Muscle of leg (tissue), 11 donors: Measurements from ENCODE around the gene VAMP8. TPM values are rescaled to one million over a fixed set of nuclear protein-coding genes. Genes with fewer than 3 reads are reported as not detected.
"Not testable (repeated sequence)": the region's sequence is repeated elsewhere in the genome, so short reads cannot be mapped to it uniquely, and the experiment has no call there.

ENCODE experiments used
- DNase-seq: peaks from one replicate; pipeline ENCODE4 v3.0.0; 2013
- H3K27ac ChIP-seq: one replicate; pipeline ENCODE4 v1.5.1; 2013; ENCODE audit warnings: mild to moderate bottlenecking, low read length, control low read depth
- H3K27me3 ChIP-seq: one replicate; pipeline ENCODE4 v1.6.1; 2013; ENCODE audit warnings: low read length; ENCODE audit not compliant: control insufficient read depth, insufficient read depth
- H3K36me3 ChIP-seq: one replicate; pipeline ENCODE4 v1.6.1; 2013; ENCODE audit warnings: low read length; ENCODE audit not compliant: control insufficient read depth, insufficient read depth
- H3K4me1 ChIP-seq: one replicate; pipeline ENCODE4 v1.6.1; 2013; ENCODE audit warnings: low read length; ENCODE audit not compliant: control insufficient read depth, insufficient read depth
- H3K4me3 ChIP-seq: one replicate; pipeline ENCODE4 v1.5.1; 2013; ENCODE audit warnings: low read length, control low read depth
- H3K9me3 ChIP-seq: replicated peaks from 2 replicates; pipeline ENCODE4 v1.6.1; 2013; ENCODE audit warnings: low read depth, low read length; ENCODE audit not compliant: control insufficient read depth
- WGBS: methylation state at CpG from one replicate; pipeline ENCODE4 v1.1.5; 2013; ENCODE audit warnings: missing lambda C conversion rate; ENCODE audit not compliant: insufficient coverage; 5-methylcytosine and 5-hydroxymethylcytosine counted together
- polyA plus RNA-seq, 8 donors: library from polyadenylated mRNA; unstranded; fragments of 120-200 nt; gene quantifications; one replicate each; pipeline versions ENCODE4 v1.2.1 to v1.2.3, GENCODE V29; 2013; ENCODE audit warnings: inconsistent platforms in 1 of 8, low replicate concordance in 1 of 8; ENCODE audit not compliant: insufficient read length in 8 of 8, insufficient read depth in 1 of 8
- total RNA-seq: library from RNA; stranded (reverse); fragments of 120-200 nt; gene quantifications from one replicate; pipeline ENCODE4 v1.2.4, GENCODE V29; 2013

Gene VAMP8
- total and polyA plus RNA-seq, 9 donors, result 9.8 to 17.8 (median 12.3) TPM

- Histone ChIP-seq H3K27me3 (no peaks in the 10 kb centered on the region), H3K36me3 (peaks cover 79% of the 10 kb centered on the region), H3K27ac (no peak overlapping the region), H3K4me3 (no peak overlapping the region), H3K9me3 (no peaks in the 10 kb centered on the region), H3K4me1 (peaks cover 6% of the 10 kb centered on the region)
- no peak for DNase-seq
- WGBS, result 71% methylated on average over 4 of the region's 6 CpGs
Observed at GRCh38 chr2:85553184-85553583, 24.2 kb upstream of the VAMP8 start.

DNA sequence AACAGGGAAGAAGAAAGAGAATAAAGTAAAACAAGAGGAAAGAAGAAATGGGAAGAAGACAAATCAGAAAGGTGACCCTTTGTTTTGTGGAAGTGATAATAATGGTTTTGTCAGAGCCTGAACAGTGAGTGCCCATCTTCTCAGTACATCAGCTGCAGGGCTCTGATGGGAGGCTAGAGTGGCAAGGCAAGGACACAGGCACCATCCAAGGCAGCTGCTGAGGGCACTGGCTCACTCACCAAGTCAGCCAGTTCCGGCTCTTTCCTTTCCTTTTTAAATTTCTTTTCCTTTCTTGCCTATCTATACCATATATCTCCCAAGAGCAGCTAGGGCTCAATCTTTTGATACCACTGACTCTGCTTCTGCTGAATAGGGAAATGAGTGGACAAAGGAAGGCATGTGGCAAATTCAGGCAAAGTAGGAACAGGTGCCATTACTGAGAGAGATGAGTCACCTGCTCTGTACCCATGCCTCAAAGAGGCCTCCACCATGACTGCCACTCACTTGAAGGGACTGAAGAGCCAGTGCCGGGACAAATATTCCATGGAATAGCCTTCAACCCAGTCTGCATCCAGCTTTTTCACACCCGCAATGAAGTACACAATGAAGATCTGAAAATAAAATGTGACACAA, 22.3 kb upstream of the VAMP8 start:
- H3K4me3 ChIP-seq, result no peak overlapping the region
- H3K27ac ChIP-seq, result no peak overlapping the region
- no CpG with 5 or more reads among the region's 3 CpGs for WGBS

GRCh38 chr2:85557130-85557529, 20.3 kb upstream of the VAMP8 start:
- no peak overlapping the region for H3K4me3 ChIP-seq
- no peaks in the 10 kb centered on the region for H3K27me3 ChIP-seq
- DNase-seq, result no peak
- no peak overlapping the region for H3K27ac ChIP-seq
- WGBS, result no CpG with 5 or more reads among the region's 5 CpGs
- peaks cover 58% of the 10 kb centered on the region for H3K36me3 ChIP-seq
- H3K4me1 ChIP-seq, result peaks cover 14% of the 10 kb centered on the region
- no peaks in the 10 kb centered on the region for H3K9me3 ChIP-seq

More for the DNA sequence above, 22.3 kb upstream of the VAMP8 start:
- H3K36me3 ChIP-seq, result peaks cover 77% of the 10 kb centered on the region
- no peaks in the 10 kb centered on the region for H3K9me3 ChIP-seq
- no peaks in the 10 kb centered on the region for H3K27me3 ChIP-seq
- peaks cover 6% of the 10 kb centered on the region for H3K4me1 ChIP-seq
- DNase-seq, result no peak

DNA sequence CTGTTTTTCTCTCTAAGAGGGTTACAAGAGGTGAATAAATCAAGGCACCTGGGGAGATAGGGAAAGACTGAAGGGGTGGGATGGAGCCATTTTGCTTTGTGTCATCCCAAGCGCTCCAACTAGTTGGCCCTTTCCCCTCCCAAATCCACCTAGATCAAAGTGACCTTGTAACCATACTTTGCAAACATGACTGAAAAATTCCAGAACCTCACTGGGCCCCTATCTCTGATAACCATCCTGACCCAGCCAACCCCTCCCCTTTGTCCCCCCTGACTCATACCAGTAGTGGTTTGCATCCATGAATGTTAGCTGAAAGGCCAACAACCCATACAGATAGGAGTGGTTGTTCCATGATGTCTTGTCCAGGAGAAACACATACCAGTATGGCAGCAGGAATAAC, 19.2 kb upstream of the VAMP8 start:
- Histone ChIP-seq H3K27ac (no peak overlapping the region), H3K27me3 (no peaks in the 10 kb centered on the region), H3K9me3 (no peaks in the 10 kb centered on the region), H3K36me3 (peaks cover 48% of the 10 kb centered on the region), H3K4me1 (peaks cover 15% of the 10 kb centered on the region), H3K4me3 (no peak overlapping the region)
- WGBS, result no CpG with 5 or more reads among the region's 1 CpG
- no peak for DNase-seq

- Histone ChIP-seq H3K4me3 (peak overlapping the region; percentile 82), H3K4me1 (peaks cover 15% of the 10 kb centered on the region), H3K36me3 (peaks cover 27% of the 10 kb centered on the region)
- not testable (repeated sequence) for H3K27me3 ChIP-seq, H3K27ac ChIP-seq, H3K9me3 ChIP-seq, DNase-seq
- 90% methylated on average over 10 of the region's 12 CpGs for WGBS
Observed at GRCh38 chr2:85560403-85560726, 17.0 kb upstream of the VAMP8 start.

DNA sequence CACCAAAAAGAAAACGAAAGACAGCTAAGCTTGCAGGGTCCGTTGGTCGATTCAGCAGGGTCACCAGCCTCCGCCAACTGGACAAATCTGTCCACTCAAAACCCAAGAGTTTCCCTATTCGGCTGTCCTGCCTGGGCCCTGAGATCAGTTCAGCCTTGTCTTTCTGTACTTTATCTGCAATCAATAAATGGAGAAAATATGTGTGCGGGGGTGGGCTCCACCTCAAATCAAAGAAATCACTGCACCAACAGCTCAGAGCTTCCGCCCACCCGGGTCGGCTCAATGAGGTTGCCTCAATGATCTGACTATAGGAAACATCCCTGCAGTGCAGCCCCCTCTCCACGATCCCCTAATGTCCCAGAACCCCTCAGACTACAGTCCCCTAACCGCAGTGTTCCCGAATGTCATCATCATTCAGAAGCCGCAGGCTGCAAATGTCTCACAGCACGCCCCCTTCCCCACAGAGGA, 16.5 kb upstream of the VAMP8 start:
- H3K27me3 ChIP-seq, result no peaks in the 10 kb centered on the region
- DNase-seq, result no peak
- 0% methylated on average over 9 of the region's 14 CpGs for WGBS
- H3K36me3 ChIP-seq, result peaks cover 24% of the 10 kb centered on the region
- peak overlapping the region; percentile 82 for H3K4me3 ChIP-seq
- H3K4me1 ChIP-seq, result peaks cover 15% of the 10 kb centered on the region
- H3K27ac ChIP-seq, result peak overlapping the region; percentile 71
- H3K9me3 ChIP-seq, result no peaks in the 10 kb centered on the region

- Histone ChIP-seq H3K27ac (peak within 1 kb of the TSS; percentile 94), H3K4me1 (peaks cover 15% of the 10 kb centered on the region), H3K36me3 (peaks cover 22% of the 10 kb centered on the region), H3K4me3 (peak within 1 kb of the TSS; percentile 82), H3K27me3 (no peaks in the 10 kb centered on the region), H3K9me3 (no peaks in the 10 kb centered on the region)
- 5% methylated on average over 45 of the region's 64 CpGs for WGBS
- DNase-seq, result peak; percentile 98
Observed at GRCh38 chr2:85561280-85562212, 15.8 kb upstream of the VAMP8 start, which contains the start of gene GGCX. Gene GGCX, minus strand, starts transcription at chr2:85561493. Its CDS starts 65 bp downstream, at chr2:85561428.

- Histone ChIP-seq H3K36me3 (peaks cover 2% of the 10 kb centered on the region), H3K27me3 (no peaks in the 10 kb centered on the region), H3K4me1 (peaks cover 15% of the 10 kb centered on the region), H3K4me3 (no peak overlapping the region), H3K9me3 (no peaks in the 10 kb centered on the region), H3K27ac (no peak overlapping the region)
- DNase-seq, result peak; percentile 51
- 80% methylated on average over 1 of the region's 5 CpGs for WGBS
Observed at GRCh38 chr2:85564144-85564563, 13.2 kb upstream of the VAMP8 start.

GRCh38 chr2:85566265-85566664, 11.1 kb upstream of the VAMP8 start:
- 95% methylated on average over 2 of the region's 4 CpGs for WGBS
- Histone ChIP-seq H3K36me3 (no peaks in the 10 kb centered on the region), H3K27ac (no peak overlapping the region), H3K27me3 (no peaks in the 10 kb centered on the region), H3K9me3 (no peaks in the 10 kb centered on the region), H3K4me3 (no peak overlapping the region), H3K4me1 (peaks cover 4% of the 10 kb centered on the region)
- DNase-seq, result no peak

- Histone ChIP-seq H3K4me1 (peaks cover 40% of the 10 kb centered on the region), H3K4me3 (no peak overlapping the region), H3K9me3 (no peaks in the 10 kb centered on the region), H3K27me3 (peaks cover 2% of the 10 kb centered on the region), H3K36me3 (no peaks in the 10 kb centered on the region), H3K27ac (no peak overlapping the region)
- DNase-seq, result no peak
- WGBS, result no CpG with 5 or more reads among the region's 8 CpGs
Observed at GRCh38 chr2:85575739-85576138, 1.6 kb upstream of the VAMP8 start.
